Upper lobe of left lung (tissue), 4 donors: ENCODE data around the gene DENND2D.

Experiments used
- EP300 ChIP-seq, 4 donors: sonication (generic); formaldehyde crosslinking; IDR thresholded peaks; one replicate each; pipeline ENCODE4 v1.5.1; 2017; ENCODE audit warnings: antibody characterized with exemption in 4 of 4, control low read depth in 2 of 4
- TF ChIP-seq, protein P1 (sequence below), 6 experiments: fragments of 450-650 bp in 4 of 6; fragments of 200-600 bp in 2 of 6; sonication (generic) in 2 of 6; IDR thresholded peaks; one replicate each; pipeline ENCODE4 v1.5.1; 2016 to 2019; ENCODE audit warnings: antibody characterized with exemption in 6 of 6

- TF ChIP-seq, protein P1, sequence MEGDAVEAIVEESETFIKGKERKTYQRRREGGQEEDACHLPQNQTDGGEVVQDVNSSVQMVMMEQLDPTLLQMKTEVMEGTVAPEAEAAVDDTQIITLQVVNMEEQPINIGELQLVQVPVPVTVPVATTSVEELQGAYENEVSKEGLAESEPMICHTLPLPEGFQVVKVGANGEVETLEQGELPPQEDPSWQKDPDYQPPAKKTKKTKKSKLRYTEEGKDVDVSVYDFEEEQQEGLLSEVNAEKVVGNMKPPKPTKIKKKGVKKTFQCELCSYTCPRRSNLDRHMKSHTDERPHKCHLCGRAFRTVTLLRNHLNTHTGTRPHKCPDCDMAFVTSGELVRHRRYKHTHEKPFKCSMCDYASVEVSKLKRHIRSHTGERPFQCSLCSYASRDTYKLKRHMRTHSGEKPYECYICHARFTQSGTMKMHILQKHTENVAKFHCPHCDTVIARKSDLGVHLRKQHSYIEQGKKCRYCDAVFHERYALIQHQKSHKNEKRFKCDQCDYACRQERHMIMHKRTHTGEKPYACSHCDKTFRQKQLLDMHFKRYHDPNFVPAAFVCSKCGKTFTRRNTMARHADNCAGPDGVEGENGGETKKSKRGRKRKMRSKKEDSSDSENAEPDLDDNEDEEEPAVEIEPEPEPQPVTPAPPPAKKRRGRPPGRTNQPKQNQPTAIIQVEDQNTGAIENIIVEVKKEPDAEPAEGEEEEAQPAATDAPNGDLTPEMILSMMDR (IDR thresholded peaks at IDR 0.05), result no peak
- TF ChIP-seq EP300 (IDR thresholded peaks at IDR 0.05), result no peak
Observed at GRCh38 chr1:111225091-111225490, 24.6 kb upstream of the DENND2D start.
